ENCODE data around the gene AIP.
A peak's percentile ranks its signal among the peaks of the same experiment; 100 is the strongest.
"Not testable (repeated sequence)": the region's sequence is repeated elsewhere in the genome, so short reads cannot be mapped to it uniquely, and the experiment has no call there.

The AIP gene

GRCh38 chr11:67472882-67473281, 9.9 kb upstream of the AIP start (continued):
- TF ChIP-seq REST (tag by site-specific recombination; IDR thresholded peaks at IDR 0.05): no peak
- TF ChIP-seq ZBTB7A (tag by site-specific recombination; IDR thresholded peaks at IDR 0.05; ENCODE audit: low read depth): no peak
- TF ChIP-seq ZSCAN30 (tag by site-specific recombination; IDR thresholded peaks at IDR 0.05): no peak
- no peak for TF ChIP-seq ZNF48 (tag by site-specific recombination; IDR thresholded peaks at IDR 0.05)

GRCh38 chr11:67476692-67477091, 6.1 kb upstream of the AIP start:
- H3K27ac ChIP-seq (ENCODE audit: extremely low read depth, low read depth, low read length); H3K4me3 ChIP-seq (ENCODE audit: low read depth, low read length); H3K9me3 ChIP-seq (ENCODE audit: control insufficient read depth, insufficient read depth, low read depth, low read length); H3K4me1 ChIP-seq (ENCODE audit: control insufficient read depth, insufficient read depth, low read length); H3K36me3 ChIP-seq (ENCODE audit: control insufficient read depth in 2 of 2, insufficient read depth in 1 of 2, low read length in 2 of 2); CTCF ChIA-PET: not testable (repeated sequence)
- POLR2A ChIA-PET: interaction anchor here (0.6 kb wide), 1 partner anchor 33 kb away, joined by 3 read pairs; the partner anchor contains the start of gene CORO1B

- H3K9me3 ChIP-seq (ENCODE audit: control insufficient read depth, insufficient read depth, low read depth, low read length); H3K4me3 ChIP-seq (ENCODE audit: low read depth, low read length); H3K36me3 ChIP-seq (ENCODE audit: control insufficient read depth in 2 of 2, insufficient read depth in 1 of 2, low read length in 2 of 2); H3K27ac ChIP-seq (ENCODE audit: extremely low read depth, low read depth, low read length); H3K4me1 ChIP-seq (ENCODE audit: control insufficient read depth, insufficient read depth, low read length); CTCF ChIA-PET: not testable (repeated sequence)
- POLR2A ChIA-PET: interaction anchor here (0.6 kb wide), 1 partner anchor 17 kb away, joined by 6 read pairs; no protein-coding TSS in a partner anchor
Measured at GRCh38 chr11:67477344-67478050, 5.3 kb upstream of the AIP start.

- H3K27ac ChIP-seq (ENCODE audit: extremely low read depth, low read depth, low read length): no peak overlapping the region
- ChIA-PET POLR2A (interaction anchor here (0.6 to 1.6 kb wide), 10 partner anchors 8 to 822 kb away, joined by 3 to 11 read pairs (median 4); partner anchors contain the start of genes PPP1CA, RAD9A and TMEM134), CTCF (interaction anchor here (0.8 kb wide), 1 partner anchor 90 kb away, joined by 3 read pairs; no protein-coding TSS in a partner anchor)
Measured at GRCh38 chr11:67482275-67482826, 475 bp upstream of the AIP start.

More at GRCh38 chr11:67482275-67482826, 475 bp upstream of the AIP start:
- Histone ChIP-seq H3K9me3 (ENCODE audit: control insufficient read depth, insufficient read depth, low read depth, low read length) (no peaks in the 10 kb centered on the region), H3K4me1 (ENCODE audit: control insufficient read depth, insufficient read depth, low read length) (no peaks in the 10 kb centered on the region), H3K36me3 (ENCODE audit: control insufficient read depth in 2 of 2, insufficient read depth in 1 of 2, low read length in 2 of 2) (peaks cover 0 to 11% of the 10 kb centered on the region in 2 experiments; a peak in 1 of 3 replicates), H3K4me3 (ENCODE audit: low read depth, low read length) (peak overlapping the region; percentile 77)
- TF ChIP-seq RBAK (tag by site-specific recombination; IDR thresholded peaks at IDR 0.05) (no peak), ZNF530 (tag by site-specific recombination; IDR thresholded peaks at IDR 0.05; ENCODE audit: low read depth) (no peak), SP2 (tag by site-specific recombination; IDR thresholded peaks at IDR 0.05) (no peak), ZBTB44 (tag by site-specific recombination; IDR thresholded peaks at IDR 0.05) (no peak), PRDM1 (tag by site-specific recombination; IDR thresholded peaks at IDR 0.05) (no peak), ZSCAN4 (tag by site-specific recombination; IDR thresholded peaks at IDR 0.05) (no peak), ZNF350 (tag by site-specific recombination; IDR thresholded peaks at IDR 0.05) (no peak)

Data from HEK293 (cell line).